H9 (cell line): Measurements from ENCODE around the gene LINC00305. TPM values are rescaled to one million over a fixed set of nuclear protein-coding genes. Genes with fewer than 3 reads are reported as not detected.

Experiments used
- DNase-seq: peaks from one replicate; pipeline ENCODE4 v3.0.0-alpha.2; 2017
- H2AFZ ChIP-seq: one replicate; pipeline ENCODE4 v1.6.1; 2013; ENCODE audit warnings: mild to moderate bottlenecking, low read length, control low read depth, moderate library complexity
- H2AK5ac ChIP-seq: 2 replicates; pipeline ENCODE4 v1.6.1; 2013; ENCODE audit warnings: low read length, control low read depth, mixed read lengths; ENCODE audit not compliant: insufficient read length
- H2BK120ac ChIP-seq: one replicate; pipeline ENCODE4 v1.6.1; 2013; ENCODE audit warnings: low read depth, mild to moderate bottlenecking, low read length, control low read depth, inconsistent platforms; ENCODE audit not compliant: poor library complexity, severe bottlenecking
- H2BK12ac ChIP-seq: 2 replicates; pipeline ENCODE4 v1.6.1; 2013; ENCODE audit warnings: low read length, control low read depth, mixed read lengths, low read depth; ENCODE audit not compliant: insufficient read length
- H2BK15ac ChIP-seq: 2 replicates; pipeline ENCODE4 v1.6.1; 2013; ENCODE audit warnings: low read depth, low read length, control low read depth
- H2BK20ac ChIP-seq: one replicate; pipeline ENCODE4 v1.6.1; 2013; ENCODE audit warnings: low read depth, mild to moderate bottlenecking, low read length, control low read depth, inconsistent platforms; ENCODE audit not compliant: poor library complexity, severe bottlenecking
- H2BK5ac ChIP-seq: 2 replicates; pipeline ENCODE4 v1.6.1; 2013; ENCODE audit warnings: low read length, control low read depth, mixed read lengths; ENCODE audit not compliant: insufficient read length
- H3K14ac ChIP-seq: 2 replicates; pipeline ENCODE4 v1.6.1; 2013; ENCODE audit warnings: low read length, control low read depth; ENCODE audit not compliant: insufficient read depth
- H3K18ac ChIP-seq: 2 replicates; pipeline ENCODE4 v1.6.1; 2013; ENCODE audit warnings: low read depth, mild to moderate bottlenecking, mixed read lengths, low read length, control low read depth; ENCODE audit not compliant: insufficient read length
- H3K23ac ChIP-seq: 2 replicates; pipeline ENCODE4 v1.6.1; 2013; ENCODE audit warnings: low read length, control low read depth, mixed read lengths, low read depth; ENCODE audit not compliant: insufficient read length
- H3K23me2 ChIP-seq: 2 replicates; pipeline ENCODE4 v1.6.1; 2013; ENCODE audit warnings: low read depth, mild to moderate bottlenecking, mixed read lengths, low read length, control low read depth; ENCODE audit not compliant: insufficient read length, poor library complexity, severe bottlenecking
- H3K27ac ChIP-seq: 2 replicates; pipeline ENCODE4 v1.5.1; 2013; ENCODE audit warnings: low read length, control low read depth, mixed read lengths, low read depth; ENCODE audit not compliant: insufficient read length
- H3K27me3 ChIP-seq: 2 replicates; pipeline ENCODE4 v1.6.1; 2013; ENCODE audit warnings: low read length, control low read depth, inconsistent platforms; ENCODE audit not compliant: insufficient read depth
- H3K4ac ChIP-seq: 2 replicates; pipeline ENCODE4 v1.6.1; 2013; ENCODE audit warnings: low read depth, mild to moderate bottlenecking, control low read depth, inconsistent platforms, low read length, moderate library complexity
- H3K4me1 ChIP-seq: 2 replicates; pipeline ENCODE4 v1.6.1; 2013; ENCODE audit warnings: low read length, control low read depth, inconsistent platforms; ENCODE audit not compliant: insufficient read depth
- H3K4me2 ChIP-seq: 2 replicates; pipeline ENCODE4 v1.6.1; 2013; ENCODE audit warnings: low read length, control low read depth, mixed read lengths; ENCODE audit not compliant: insufficient read length, insufficient read depth
- H3K56ac ChIP-seq: 2 replicates; pipeline ENCODE4 v1.6.1; 2013; ENCODE audit warnings: low read depth, mild to moderate bottlenecking, mixed read lengths, low read length, control low read depth; ENCODE audit not compliant: insufficient read length
- H3K79me1 ChIP-seq: 2 replicates; pipeline ENCODE4 v1.6.1; 2013; ENCODE audit warnings: low read depth, mild to moderate bottlenecking, moderate library complexity, low read length, control low read depth, inconsistent platforms; ENCODE audit not compliant: insufficient read depth, poor library complexity, severe bottlenecking
- H3K79me2 ChIP-seq: 2 replicates; pipeline ENCODE4 v1.6.1; 2013; ENCODE audit warnings: low read length, control low read depth, inconsistent platforms; ENCODE audit not compliant: insufficient read depth
- H3K9ac ChIP-seq: 2 replicates; pipeline ENCODE4 v1.6.1; 2013; ENCODE audit warnings: low read length, control low read depth, mixed read lengths; ENCODE audit not compliant: insufficient read length; ENCODE audit errors: extremely low read depth
- H3K9me3 ChIP-seq: one replicate; pipeline ENCODE4 v1.6.1; 2013; ENCODE audit warnings: low read depth, low read length, inconsistent platforms; ENCODE audit not compliant: control insufficient read depth
- H3T11ph ChIP-seq: one replicate; pipeline ENCODE4 v1.6.1; 2013; ENCODE audit warnings: mild to moderate bottlenecking, low read length, control low read depth, inconsistent platforms
- H4K20me1 ChIP-seq: one replicate; pipeline ENCODE4 v1.6.1; 2013; ENCODE audit not compliant: control insufficient read depth, insufficient read length, insufficient read depth
- H4K5ac ChIP-seq: 2 replicates; pipeline ENCODE4 v1.6.1; 2013; ENCODE audit warnings: low read depth, mild to moderate bottlenecking, mixed read lengths, low read length, control low read depth; ENCODE audit not compliant: insufficient read length
- H4K8ac ChIP-seq: replicated peaks from 2 replicates; pipeline ENCODE4 v1.6.1; 2013; ENCODE audit warnings: low read length, control low read depth, mixed read lengths, low read depth; ENCODE audit not compliant: insufficient read length
- H4K91ac ChIP-seq: 2 replicates; pipeline ENCODE4 v1.6.1; 2013; ENCODE audit warnings: low read depth, mild to moderate bottlenecking, moderate library complexity, mixed read lengths, low read length, control low read depth; ENCODE audit not compliant: insufficient read length
- H3K27ac Mint-ChIP-seq, 3 experiments: 2 replicates in 2 of 3; 3 replicates in 1 of 3; pipeline ENCODE4 v1.8.0; 2020 to 2021; ENCODE audit warnings: mixed read lengths in 3 of 3, mild to moderate bottlenecking in 1 of 3, moderate library complexity in 1 of 3
- H3K27me3 Mint-ChIP-seq: 2 replicates; pipeline ENCODE4 v1.8.0; 2021; ENCODE audit warnings: low read depth, mild to moderate bottlenecking, moderate library complexity, mixed read lengths
- H3K36me3 Mint-ChIP-seq, 3 experiments: 2 replicates in 2 of 3; 3 replicates in 1 of 3; pipeline ENCODE4 v1.8.0; 2020 to 2021; ENCODE audit warnings: low read depth in 3 of 3, mixed read lengths in 3 of 3; ENCODE audit not compliant: insufficient read depth in 1 of 3
- H3K4me1 Mint-ChIP-seq, 2 experiments: 2 replicates each; pipeline ENCODE4 v1.8.0; 2020; ENCODE audit warnings: mixed read lengths in 2 of 2
- H3K4me3 Mint-ChIP-seq, 2 experiments: 2 replicates in 1 of 2; 3 replicates in 1 of 2; pipeline ENCODE4 v1.8.0; 2020 to 2021; ENCODE audit warnings: mild to moderate bottlenecking in 2 of 2, mixed read lengths in 2 of 2, moderate library complexity in 1 of 2
- H3K9me3 Mint-ChIP-seq, 2 experiments: 2 replicates in 1 of 2; 3 replicates in 1 of 2; pipeline ENCODE4 v1.8.0; 2020; ENCODE audit warnings: mild to moderate bottlenecking in 2 of 2, mixed read lengths in 2 of 2, moderate library complexity in 1 of 2
- CTCF ChIP-seq: fragments of 200-600 bp; sonication (generic); conservative IDR thresholded peaks from 3 replicates; pipeline ENCODE4 v1.8.0; 2021; ENCODE audit warnings: antibody characterized with exemption, mild to moderate bottlenecking
- WGBS: extraction: QIAGEN DNeasy Blood & Tissue Kit; methylation state at CpG from one replicate; pipeline ENCODE4 v1.1.7; 2013; ENCODE audit warnings: missing lambda C conversion rate, low lambda C conversion rate, mixed read lengths; ENCODE audit not compliant: insufficient read length; ENCODE audit errors: extremely low coverage; 5-methylcytosine and 5-hydroxymethylcytosine counted together
- total RNA-seq: library from RNA; stranded (reverse); gene quantifications from 2 replicates; pipeline ENCODE4 v1.2.1, GENCODE V29; 2021

Gene LINC00305
- total RNA-seq, 1 experiment from 2014 or later = not detected

DNA sequence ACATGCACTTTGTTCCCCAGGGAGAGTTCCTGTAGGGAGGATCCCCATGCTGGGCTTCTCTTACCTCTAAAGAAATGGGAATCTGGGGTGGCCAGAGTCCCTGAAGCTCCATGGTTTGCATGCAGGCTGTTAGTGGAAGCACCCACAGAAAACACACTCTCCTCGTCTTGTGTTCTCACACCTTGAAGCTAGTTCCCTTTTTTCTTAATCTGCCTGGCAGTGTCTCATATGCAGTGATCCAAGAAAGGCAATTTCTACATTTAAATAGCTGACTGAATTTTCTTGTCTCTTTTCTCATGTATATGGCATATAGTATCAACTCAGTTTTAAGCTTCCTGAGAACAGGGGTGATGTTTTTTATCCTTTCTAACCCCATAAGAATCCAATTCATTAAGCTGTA is 65.0 kb downstream of the LINC00305 start:
- no peak overlapping the region for H4K5ac ChIP-seq
- H3K4me3 Mint-ChIP-seq = no peak overlapping the region
- peaks cover 8% of the 10 kb centered on the region; the same call in 1 of the 2 replicates for H3K4me1 ChIP-seq
- H3K36me3 Mint-ChIP-seq = peaks cover 9 to 15% (median 12%) of the 10 kb centered on the region in 3 experiments
- no peak overlapping the region for H3K18ac ChIP-seq
- no peak overlapping the region for H2BK12ac ChIP-seq
- H3K9me3 Mint-ChIP-seq = peaks cover 11% of the 10 kb centered on the region in 2 experiments
- H3K79me1 ChIP-seq = no peaks in the 10 kb centered on the region
- no peak overlapping the region for H4K8ac ChIP-seq
- no peak for DNase-seq
- no peak overlapping the region for H2AFZ ChIP-seq
- no peak overlapping the region for H3K4me2 ChIP-seq
- no peak overlapping the region for H3K23ac ChIP-seq
- H3K27ac ChIP-seq = no peak overlapping the region
- H3T11ph ChIP-seq = no peak overlapping the region
- H3K4ac ChIP-seq = no peak overlapping the region
- H3K14ac ChIP-seq = no peak overlapping the region
- H3K9me3 ChIP-seq = no peaks in the 10 kb centered on the region
- H2BK20ac ChIP-seq = no peak overlapping the region
- H4K20me1 ChIP-seq = no peaks in the 10 kb centered on the region
- H2BK15ac ChIP-seq = no peak overlapping the region
- no peak for TF ChIP-seq CTCF
- no peak overlapping the region for H2BK120ac ChIP-seq
- no CpG with 5 or more reads among the region's 1 CpG for WGBS
- H3K4me1 Mint-ChIP-seq = peaks cover 19 to 21% of the 10 kb centered on the region in 2 experiments
- H3K9ac ChIP-seq = no peak overlapping the region
- no peak overlapping the region for H2AK5ac ChIP-seq
- H3K79me2 ChIP-seq = no peaks in the 10 kb centered on the region
- H4K91ac ChIP-seq = no peak overlapping the region
- no peaks in the 10 kb centered on the region for H3K27me3 ChIP-seq
- H3K27ac Mint-ChIP-seq = peak overlapping the region in 1 of 3 experiments; percentile 42; a peak in 1 of 7 replicates
- H3K27me3 Mint-ChIP-seq = no peaks in the 10 kb centered on the region; the same call in 1 of the 2 replicates
- no peak overlapping the region for H2BK5ac ChIP-seq
- H3K23me2 ChIP-seq = no peaks in the 10 kb centered on the region
- no peak overlapping the region for H3K56ac ChIP-seq
